Measurements from ENCODE around the gene ARMH3.

ARMH3 gene, protein sequence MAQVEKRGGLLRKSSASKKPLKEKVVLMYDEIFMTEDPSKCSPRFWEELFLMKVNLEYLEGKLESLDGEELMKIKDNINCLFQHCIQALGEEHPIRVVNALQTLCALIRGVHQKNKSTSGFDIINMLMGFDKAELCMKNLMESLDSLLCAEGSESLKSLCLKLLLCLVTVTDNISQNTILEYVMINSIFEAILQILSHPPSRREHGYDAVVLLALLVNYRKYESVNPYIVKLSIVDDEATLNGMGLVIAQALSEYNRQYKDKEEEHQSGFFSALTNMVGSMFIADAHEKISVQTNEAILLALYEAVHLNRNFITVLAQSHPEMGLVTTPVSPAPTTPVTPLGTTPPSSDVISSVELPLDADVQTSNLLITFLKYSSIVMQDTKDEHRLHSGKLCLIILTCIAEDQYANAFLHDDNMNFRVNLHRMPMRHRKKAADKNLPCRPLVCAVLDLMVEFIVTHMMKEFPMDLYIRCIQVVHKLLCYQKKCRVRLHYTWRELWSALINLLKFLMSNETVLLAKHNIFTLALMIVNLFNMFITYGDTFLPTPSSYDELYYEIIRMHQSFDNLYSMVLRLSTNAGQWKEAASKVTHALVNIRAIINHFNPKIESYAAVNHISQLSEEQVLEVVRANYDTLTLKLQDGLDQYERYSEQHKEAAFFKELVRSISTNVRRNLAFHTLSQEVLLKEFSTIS

DNA sequence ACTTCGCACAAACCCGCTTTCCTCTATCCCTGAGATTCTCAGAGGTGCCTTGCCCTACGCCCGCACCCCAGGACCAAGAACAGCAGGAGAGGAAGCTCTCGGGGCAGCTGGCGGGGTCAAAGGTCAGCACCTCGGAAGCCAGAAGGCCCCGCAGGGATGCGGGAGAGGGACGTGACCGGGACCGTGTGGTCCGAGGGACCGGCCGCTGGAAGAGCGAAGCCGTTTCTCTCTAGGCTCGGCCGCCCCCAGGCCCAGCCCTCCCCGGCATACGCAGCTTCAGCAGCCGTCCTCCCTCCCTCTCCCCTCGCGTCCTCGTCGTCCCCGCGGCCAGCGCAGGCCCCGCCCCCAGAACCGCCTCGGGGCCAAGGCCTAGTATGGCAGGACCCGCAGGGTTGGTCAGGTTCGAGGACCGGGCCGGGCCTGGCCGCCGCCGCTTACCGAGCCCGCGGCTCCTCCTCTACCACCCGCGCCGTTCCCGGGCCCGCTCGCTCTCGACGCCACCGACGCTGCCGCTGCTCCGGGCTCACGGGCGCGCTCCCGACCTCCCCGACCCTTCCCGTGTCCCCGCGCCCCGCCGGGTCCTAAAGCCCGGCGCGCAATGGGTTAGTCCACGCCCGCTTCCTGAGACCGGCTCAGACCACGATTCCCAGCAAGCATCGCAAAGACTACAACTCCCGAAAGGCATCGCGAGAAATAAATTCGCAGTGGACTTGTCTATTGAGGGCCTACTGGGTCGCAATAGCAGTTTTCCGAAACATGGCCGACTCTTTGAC is at the start of gene ARMH3:
ARMH3 (minus strand) TSS at position 527 of the 773 bp plus-strand sequence. CDS start 16,059 bp downstream, outside the sequence.
- intact Hi-C loops (cut with DNase I) = no loop called here
- peak; percentile 89 to 99 (median 93) for DNase-seq

DNA sequence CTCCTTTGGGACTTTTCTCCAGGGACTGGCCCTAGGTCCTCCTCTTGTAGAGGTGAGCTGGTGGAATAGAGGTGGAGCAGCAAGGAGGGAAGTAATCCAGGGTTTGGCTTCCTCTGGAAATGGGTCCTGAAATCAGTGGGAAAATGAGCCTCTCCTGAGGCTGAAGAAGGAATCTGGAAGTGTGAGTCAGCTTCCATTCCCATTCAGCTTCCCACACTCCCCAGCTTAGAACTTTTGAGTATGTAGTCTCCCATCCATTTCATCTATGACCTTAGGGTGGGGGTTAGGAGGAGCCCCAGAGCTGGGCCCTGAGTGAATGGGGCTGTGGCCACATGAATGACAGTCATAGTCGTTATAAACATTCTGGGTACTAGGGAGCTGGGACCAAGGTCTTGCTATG is 46.4 kb upstream of the ARMH3 start:
- no peak for DNase-seq
- intact Hi-C loops (cut with DNase I) = no loop called here

DNA sequence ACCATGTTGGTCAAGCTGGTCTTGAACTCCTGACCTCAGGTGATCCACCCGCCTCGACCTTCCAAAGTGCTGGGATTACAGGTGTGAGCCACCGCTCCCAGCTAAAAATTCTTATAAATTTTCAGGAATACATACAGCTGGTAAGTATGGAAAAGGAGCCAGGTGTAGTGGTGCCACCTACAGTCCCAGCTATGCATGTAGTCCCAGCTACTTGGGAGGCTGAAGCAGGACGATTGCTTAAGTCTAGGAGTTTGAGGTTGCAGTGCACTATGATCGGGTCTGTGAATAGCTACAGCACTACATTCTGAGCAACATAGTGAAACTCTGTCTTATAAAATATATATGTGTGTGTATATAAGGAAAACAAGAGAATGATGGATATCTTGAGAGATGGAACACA is 45.2 kb upstream of the ARMH3 start:
- no peak for DNase-seq
- intact Hi-C loops (cut with DNase I) = no loop called here

DNA sequence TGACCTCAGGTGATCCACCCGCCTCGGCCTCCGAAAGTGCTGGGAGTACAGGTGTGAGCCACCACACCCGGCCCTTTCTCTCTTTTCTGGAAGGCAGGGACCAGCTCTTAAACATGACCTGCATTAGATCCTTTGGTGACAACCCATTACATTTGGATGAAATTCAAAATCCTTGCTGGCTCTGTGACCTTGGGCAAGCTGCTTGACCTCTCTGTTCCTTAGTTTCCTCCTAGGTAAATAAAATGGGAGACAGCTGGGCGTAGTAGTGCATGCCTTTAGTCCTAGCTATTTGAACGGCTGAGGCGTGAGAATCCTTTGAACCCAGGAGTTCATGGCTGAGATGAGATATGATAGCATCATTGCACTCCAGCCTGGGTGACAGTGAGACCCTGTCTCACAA is 40.5 kb upstream of the ARMH3 start:
- no peak for DNase-seq
- intact Hi-C loops (cut with DNase I) = no loop called here

DNA sequence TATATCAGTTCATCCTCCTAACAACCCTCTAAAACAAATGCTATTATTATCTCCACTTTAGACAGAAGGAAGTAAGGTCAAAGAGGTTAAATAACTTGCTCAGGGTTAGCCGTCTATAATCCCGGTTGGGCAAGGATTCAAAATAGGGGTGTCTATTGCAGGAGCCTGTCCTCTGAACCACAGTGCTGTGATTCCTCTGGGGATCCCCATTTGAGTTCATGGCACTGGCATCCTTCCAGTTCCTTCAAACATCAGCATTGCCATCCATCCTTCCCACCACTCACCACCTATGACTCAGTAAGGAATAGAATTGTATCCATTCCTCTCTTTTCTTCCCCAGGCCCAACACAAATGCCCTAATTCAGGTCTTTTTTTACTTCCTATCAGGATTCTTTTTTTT is 34.8 kb upstream of the ARMH3 start:
- intact Hi-C loops (cut with DNase I) = no loop called here
- no peak for DNase-seq

DNA sequence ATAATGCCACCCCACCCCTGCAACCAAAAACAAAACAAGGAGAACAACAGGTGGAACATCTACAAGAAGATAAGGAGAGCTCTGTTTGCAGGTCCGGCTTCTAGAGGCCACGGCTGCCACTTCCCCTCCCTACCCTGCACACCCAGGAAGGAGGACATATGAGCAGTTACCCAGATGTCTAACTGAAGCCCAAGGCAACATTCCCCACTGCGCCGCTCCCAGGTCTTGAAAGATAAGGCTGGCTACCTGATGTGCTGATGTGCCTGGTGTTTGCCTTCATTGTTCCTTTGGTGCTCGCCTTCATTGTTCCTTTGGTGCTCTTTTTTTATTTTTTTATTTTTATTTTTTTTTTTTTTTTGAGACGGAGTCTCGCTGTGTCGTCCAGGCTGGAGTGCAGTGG is 30.2 kb upstream of the ARMH3 start:
- intact Hi-C loops (cut with DNase I) = no loop called here
- no peak for DNase-seq

DNA sequence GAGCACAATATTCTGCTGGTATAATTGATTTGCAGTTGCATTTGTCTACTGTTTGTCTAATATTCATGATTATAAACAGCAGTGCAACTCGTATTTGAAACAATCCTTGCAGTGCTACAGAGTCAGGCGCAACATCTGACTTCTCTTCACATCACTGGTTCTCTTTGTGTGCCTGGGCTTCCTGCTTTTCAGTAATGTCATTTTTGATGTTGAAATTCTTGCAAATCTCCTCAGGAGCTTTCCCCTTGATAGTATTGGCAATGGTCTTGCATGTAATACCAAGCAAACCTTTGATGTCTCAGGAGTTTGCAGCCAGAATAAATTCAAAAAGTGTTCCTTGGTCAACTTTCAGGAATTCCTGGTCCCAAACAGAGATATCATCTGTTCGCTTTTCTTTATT is 29.4 kb upstream of the ARMH3 start:
- DNase-seq = no peak
- intact Hi-C loops (cut with DNase I) = no loop called here

DNA sequence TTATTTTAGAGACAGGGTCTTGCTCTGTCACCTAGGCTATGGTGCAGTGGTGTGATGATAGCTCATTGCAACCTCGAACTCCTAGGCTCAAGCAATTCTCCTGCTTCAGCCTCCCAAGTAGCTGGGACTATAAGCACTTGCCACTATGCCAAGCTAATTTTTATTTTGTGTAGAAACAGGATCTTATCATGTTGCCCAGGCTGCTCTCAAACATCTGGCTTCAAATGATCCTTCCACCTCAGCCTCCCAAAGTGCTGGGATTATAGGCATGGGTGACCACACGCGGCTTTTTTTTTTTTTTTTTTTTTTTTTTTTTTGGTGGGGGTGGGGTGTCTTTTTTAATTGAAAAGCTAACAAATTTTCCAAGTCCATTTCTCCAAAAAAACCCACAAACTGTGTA is 27.6 kb upstream of the ARMH3 start:
- DNase-seq = no peak
- intact Hi-C loops (cut with DNase I) = no loop called here

DNA sequence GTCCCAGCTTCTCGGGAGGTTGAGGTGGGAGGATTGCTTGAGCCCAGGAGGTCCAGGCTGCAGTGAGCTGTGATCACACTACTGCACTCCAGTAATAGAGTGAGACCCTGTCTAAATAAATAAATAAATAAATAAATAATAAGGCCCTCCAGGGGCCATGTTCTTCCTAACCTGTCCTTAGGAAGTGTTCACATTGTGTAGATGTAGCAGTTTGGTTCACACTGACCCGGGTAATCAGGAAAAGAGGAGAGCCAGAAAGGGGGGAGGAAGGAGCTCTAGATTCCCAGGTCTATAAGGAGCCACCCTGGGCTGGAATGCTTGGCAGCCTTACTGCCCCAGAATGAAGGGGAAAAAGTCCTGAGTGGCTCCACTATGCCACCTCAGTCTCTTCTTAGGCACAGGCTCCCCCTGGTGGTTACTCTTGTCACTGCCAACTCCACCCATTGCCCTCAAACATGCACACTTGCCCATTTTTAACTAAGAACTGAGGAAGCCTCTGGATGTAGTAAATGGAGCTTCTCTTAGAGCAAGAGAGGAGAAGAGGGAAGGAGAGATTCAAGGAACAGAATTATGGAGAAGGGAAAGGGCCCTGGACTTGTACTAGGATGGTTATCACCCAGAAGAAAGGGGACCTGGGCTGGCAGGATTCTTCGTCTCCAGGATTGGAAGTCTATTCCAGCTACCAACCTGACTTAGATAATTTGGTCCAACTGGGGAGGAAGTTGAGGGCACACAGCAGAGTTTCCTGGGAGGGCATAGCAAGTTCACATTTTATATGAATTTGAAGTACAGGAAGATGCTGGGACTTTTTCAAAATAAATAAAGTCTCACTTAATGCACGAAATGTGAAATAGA is 16.9 kb upstream of the ARMH3 start:
- peak; percentile 55 to 95 (median 86) for DNase-seq
- intact Hi-C loops (cut with DNase I) = loop anchor here (1.0 to 5.0 kb wide), 2 partner anchors 186 to 233 kb away; no protein-coding TSS in a partner anchor

DNA sequence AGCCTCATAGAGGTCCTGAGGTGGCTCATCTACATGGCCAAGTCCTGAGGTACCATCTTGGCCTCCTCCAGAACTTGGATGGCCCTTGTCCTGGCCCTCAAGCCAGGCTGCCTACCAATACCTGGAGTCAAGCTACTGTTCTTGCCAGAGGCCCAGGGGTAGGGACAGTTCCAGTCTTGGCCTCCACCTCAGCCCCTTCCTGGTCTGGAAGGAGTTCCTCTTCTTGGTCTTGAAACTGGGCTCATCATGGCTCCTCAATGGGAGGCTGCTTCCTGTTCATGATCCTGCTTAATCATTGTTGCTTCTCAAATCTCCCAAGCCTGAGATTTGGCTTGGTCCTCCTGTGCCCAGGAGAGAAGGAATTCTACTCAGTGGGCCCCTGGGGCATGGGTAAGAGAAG is 13.1 kb upstream of the ARMH3 start:
- intact Hi-C loops (cut with DNase I) = no loop called here
- DNase-seq = no peak

DNA sequence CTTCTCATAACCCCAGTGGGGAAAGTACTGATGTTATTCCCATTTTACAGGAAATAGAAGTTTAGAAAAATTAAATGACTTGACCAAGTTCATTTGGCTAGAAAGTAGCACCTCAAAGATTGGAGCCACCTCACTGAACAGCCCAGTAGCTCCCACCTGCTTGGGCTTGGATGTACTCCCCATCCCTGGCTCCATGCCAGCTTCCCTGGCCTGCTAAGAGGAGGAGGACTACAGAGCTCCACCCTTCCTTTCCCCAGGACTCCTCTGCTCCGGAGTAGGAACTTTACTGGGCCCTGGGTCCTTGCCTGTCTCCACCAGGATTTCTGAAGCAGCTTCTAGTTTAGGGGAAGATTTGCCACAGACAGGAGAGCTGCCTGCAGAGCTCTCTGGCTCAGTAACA is 12.2 kb upstream of the ARMH3 start:
- peak in 1 of 10 donors; percentile 84 for DNase-seq
- intact Hi-C loops (cut with DNase I) = no loop called here

DNA sequence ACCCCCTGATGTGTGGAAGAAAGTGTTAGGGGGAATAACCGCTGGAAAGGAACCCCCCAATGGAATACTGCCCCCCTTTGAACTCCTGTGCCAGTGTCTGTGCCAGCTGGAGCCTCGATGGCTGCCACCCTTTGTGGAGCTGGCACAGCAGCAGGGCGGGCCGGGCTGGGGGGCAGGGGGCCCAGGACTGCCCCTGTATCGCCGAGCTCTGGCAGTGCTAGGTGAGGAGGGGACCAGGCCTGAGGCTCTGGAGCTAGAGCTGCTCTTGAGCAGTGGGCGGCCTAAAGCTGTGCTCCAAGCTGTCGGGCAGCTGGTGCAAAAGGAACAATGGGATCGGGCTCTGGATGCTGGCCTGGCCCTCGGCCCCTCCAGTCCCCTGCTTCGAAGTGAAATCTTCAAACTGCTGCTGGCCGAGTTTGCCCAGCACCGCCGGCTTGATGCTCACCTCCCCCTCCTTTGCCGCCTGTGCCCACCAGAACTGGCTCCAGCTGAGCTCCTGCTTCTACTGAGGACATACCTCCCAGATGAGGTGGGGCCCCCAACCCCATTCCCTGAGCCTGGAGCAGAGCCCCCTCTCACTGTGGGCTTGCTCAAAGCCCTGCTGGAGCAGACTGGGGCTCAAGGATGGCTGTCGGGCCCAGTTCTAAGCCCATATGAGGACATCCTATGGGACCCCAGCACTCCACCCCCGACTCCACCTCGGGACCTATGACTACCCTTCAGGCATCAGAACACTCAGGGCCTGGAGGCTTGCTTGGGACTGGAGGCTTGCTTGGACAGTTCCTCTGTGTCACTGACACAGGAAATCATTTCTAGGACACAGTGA is 11.3 kb upstream of the ARMH3 start:
- intact Hi-C loops (cut with DNase I) = no loop called here
- peak in 1 of 10 donors; percentile 84 for DNase-seq

DNA sequence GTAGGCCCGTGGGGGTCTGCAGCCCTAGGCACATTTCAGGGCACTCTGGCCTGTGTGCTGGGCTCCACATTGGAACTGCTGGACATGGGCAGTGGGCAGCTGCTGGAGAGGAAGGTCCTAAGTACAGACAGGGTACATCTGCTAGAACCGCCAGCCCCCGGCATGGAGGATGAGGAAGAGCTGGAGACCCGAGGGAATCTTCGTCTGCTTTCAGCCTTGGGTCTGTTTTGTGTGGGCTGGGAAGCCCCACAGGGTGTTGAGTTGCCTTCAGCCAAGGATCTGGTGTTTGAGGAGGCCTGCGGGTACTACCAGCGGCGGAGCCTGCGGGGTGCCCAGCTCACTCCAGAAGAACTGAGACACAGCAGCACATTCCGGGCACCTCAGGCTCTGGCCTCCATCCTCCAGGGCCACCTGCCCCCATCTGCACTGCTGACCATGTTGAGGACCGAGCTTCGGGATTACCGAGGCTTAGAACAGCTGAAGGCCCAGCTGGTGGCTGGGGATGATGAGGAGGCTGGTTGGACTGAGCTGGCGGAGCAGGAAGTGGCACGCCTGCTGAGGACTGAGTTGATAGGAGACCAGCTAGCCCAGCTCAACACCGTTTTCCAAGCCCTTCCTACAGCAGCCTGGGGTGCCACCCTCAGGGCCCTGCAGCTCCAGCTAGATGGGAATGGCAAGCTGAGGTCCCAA is 10.6 kb upstream of the ARMH3 start:
- intact Hi-C loops (cut with DNase I) = no loop called here
- DNase-seq = peak in 2 of 10 donors; percentile 70 to 84

DNA sequence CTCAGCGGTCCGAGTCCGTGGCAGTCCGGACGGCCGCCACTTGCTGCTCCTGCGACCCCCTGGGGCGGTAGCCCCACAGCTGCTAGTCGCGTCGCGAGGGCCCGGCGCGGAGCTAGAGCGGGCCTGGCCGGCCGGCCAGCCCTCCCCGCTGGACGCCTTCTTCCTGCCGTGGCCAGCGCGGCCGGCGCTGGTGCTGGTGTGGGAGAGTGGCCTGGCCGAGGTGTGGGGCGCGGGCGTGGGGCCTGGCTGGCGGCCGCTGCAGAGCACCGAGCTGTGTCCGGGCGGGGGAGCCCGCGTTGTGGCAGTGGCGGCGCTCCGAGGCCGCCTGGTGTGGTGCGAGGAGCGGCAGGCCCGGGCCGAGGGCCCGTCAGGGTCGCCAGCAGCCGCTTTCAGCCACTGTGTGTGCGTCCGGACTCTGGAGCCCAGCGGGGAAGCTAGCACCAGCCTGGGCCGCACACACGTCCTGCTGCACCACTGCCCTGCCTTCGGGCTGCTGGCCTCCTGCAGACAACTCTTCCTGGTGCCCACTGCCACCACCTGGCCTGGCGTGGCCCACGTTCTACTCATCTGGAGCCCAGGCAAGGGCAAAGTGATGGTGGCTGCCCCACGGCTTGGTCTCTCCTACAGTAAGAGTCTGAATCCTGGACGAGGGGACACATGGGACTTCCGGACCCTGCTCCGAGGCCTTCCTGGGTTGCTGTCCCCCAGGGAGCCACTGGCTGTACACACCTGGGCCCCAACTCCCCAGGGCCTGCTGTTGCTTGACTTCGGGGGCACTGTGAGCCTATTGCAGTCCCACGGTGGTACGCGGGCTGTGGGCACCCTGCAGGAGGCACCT is 9.8 kb upstream of the ARMH3 start:
- peak in 6 of 10 donors; percentile 15 to 87 (median 58) for DNase-seq
- intact Hi-C loops (cut with DNase I) = loop anchor here (2.0 kb wide), 1 partner anchor 55 kb away; the partner anchor contains the start of gene LDB1

DNA sequence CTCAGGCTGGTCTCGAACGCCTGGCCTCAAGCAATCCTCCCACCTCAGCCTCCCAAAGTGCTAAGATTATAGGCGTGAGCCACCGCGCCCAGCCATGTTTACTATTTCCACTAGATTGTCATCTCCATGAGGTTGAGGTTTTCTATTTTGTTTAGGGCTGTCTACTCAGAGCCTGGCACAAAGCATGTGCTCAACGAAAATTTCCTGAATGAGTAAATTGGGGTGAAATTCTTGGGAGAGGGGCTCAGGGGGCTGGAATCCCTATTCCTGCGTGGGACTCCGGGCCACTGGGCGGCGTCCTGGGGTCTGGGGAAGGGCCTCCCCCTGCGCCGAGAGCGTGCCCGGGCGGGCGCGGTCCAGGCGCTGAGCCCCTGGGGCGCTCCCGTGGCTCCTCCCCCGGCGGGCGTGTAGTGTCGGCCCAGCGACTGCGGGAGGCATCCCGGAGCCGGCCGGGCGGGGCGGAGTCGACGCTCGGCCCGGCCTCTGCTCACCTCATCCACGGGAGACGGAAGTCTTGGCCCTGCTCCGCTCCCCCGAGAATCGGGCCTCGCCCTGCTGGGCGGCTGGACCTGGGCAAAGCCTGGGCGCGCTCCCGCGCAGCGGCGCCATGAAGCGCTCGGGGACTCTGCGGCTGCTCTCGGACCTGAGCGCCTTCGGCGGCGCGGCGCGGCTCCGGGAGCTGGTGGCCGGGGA is 9.0 kb upstream of the ARMH3 start, which contains the start of gene HPS6:
HPS6 (plus strand) TSS at position 482 of the 693 bp plus-strand sequence; CDS start at position 608, 126 bp downstream.
- intact Hi-C loops (cut with DNase I) = loop anchor here (2.0 kb wide), 1 partner anchor 56 kb away; the partner anchor contains the start of gene LDB1
- peak; percentile 61 to 97 (median 83) for DNase-seq

DNA sequence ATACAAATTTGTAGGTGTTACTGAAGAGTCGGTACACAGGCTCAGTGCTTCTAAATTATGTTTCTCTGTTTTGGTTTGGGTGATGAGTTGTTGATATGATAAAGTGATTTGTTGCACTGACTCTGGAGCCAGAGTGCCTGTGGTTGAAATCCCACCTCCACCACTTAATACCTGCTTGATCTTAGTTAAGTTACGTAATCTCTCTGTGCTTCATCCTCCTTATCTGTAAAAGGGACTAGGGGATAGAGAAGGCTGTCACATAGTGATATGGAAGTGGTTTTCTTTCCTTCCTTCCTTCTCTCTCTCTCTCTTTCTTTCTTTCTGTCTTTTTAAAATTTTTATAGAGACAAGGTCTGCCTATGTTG is 8.5 kb upstream of the ARMH3 start:
- intact Hi-C loops (cut with DNase I) = loop anchor here (2.0 kb wide), 1 partner anchor 56 kb away; the partner anchor contains the start of gene LDB1
- DNase-seq = no peak

DNA sequence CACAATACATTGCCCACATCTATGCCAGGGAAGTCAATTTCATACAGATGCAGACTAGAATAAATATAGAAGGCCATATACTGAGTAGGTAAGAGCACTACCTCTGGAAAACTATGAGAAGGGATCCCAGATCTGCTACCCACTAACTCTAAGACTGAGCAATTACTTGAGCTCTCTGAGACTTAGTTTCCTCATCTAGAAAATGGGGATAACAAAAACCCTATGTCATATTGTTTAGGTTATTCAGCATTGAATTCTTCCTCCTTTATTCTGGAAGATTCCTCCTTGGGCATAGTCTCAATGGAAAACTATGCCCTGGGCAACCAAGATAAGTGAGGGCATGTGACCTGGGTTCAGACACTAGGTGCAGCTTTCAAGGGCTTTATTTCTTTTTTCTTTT is 4.0 kb upstream of the ARMH3 start:
- intact Hi-C loops (cut with DNase I) = no loop called here
- DNase-seq = no peak
